Measurements from ENCODE around the gene IL6R. TPM values are rescaled to one million over a fixed set of nuclear protein-coding genes. Genes with fewer than 3 reads are reported as not detected.

IL6R gene
- total RNA-seq, 2 donors from 2014 or later: 31.7 to 38.2 TPM

GRCh38 chr1:154398678-154399077, 6.5 kb upstream of the IL6R start:
- Histone ChIP-seq H3K36me3 (no peaks in the 10 kb centered on the region), H3K9ac (ENCODE audit: low read depth in 2 of 2, low read length in 2 of 2) (no peak overlapping the region), H3K9me3 (no peaks in the 10 kb centered on the region), H3K4me3 (no peak overlapping the region), H3K4me1 (no peaks in the 10 kb centered on the region), H3K27me3 (no peaks in the 10 kb centered on the region), H3K27ac (no peak overlapping the region)
- TF ChIP-seq CTCF (IDR thresholded peaks at IDR 0.05): no peak
- intact Hi-C loops (cut with DNase I): no loop called here
- no peak for DNase-seq

GRCh38 chr1:154400381-154400801, 4.8 kb upstream of the IL6R start:
- no peak overlapping the region for H3K9ac ChIP-seq (ENCODE audit: low read depth in 2 of 2, low read length in 2 of 2)
- no peak for TF ChIP-seq CTCF (IDR thresholded peaks at IDR 0.05)
- H3K4me1 ChIP-seq: no peaks in the 10 kb centered on the region
- H3K36me3 ChIP-seq: no peaks in the 10 kb centered on the region
- no peaks in the 10 kb centered on the region for H3K9me3 ChIP-seq
- intact Hi-C loops (cut with DNase I): no loop called here
- H3K27me3 ChIP-seq: no peaks in the 10 kb centered on the region
- no peak overlapping the region for H3K4me3 ChIP-seq
- no peak for DNase-seq
- no peak overlapping the region for H3K27ac ChIP-seq

GRCh38 chr1:154402409-154402921, 2.7 kb upstream of the IL6R start:
- intact Hi-C loops (cut with DNase I): no loop called here
- no peaks in the 10 kb centered on the region for H3K36me3 ChIP-seq

GRCh38 chr1:154403261-154403943, 1.7 kb upstream of the IL6R start:
- H3K4me1 ChIP-seq: peaks cover 11% of the 10 kb centered on the region
- H3K27ac ChIP-seq: peak overlapping the region; percentile 92
- H3K27me3 ChIP-seq: no peaks in the 10 kb centered on the region

More at GRCh38 chr1:154402409-154402921, 2.7 kb upstream of the IL6R start:
- Histone ChIP-seq H3K27ac (no peak overlapping the region), H3K9me3 (no peaks in the 10 kb centered on the region), H3K9ac (ENCODE audit: low read depth in 2 of 2, low read length in 2 of 2) (no peak overlapping the region), H3K4me3 (no peak overlapping the region), H3K4me1 (peaks cover 8% of the 10 kb centered on the region), H3K27me3 (no peaks in the 10 kb centered on the region)
- TF ChIP-seq CTCF (IDR thresholded peaks at IDR 0.05): no peak
- no peak for DNase-seq

GRCh38 chr1:154403983-154404382, 1.2 kb upstream of the IL6R start:
- intact Hi-C loops (cut with DNase I): no loop called here
- H3K4me3 ChIP-seq: no peak overlapping the region
- no peaks in the 10 kb centered on the region for H3K36me3 ChIP-seq
- DNase-seq: no peak
- H3K9ac ChIP-seq (ENCODE audit: low read depth in 2 of 2, low read length in 2 of 2): no peak overlapping the region
- peak overlapping the region; percentile 92 for H3K27ac ChIP-seq
- H3K4me1 ChIP-seq: peaks cover 11% of the 10 kb centered on the region
- no peaks in the 10 kb centered on the region for H3K27me3 ChIP-seq
- H3K9me3 ChIP-seq: no peaks in the 10 kb centered on the region
- no peak for TF ChIP-seq CTCF (IDR thresholded peaks at IDR 0.05)

More at GRCh38 chr1:154403261-154403943, 1.7 kb upstream of the IL6R start:
- H3K9me3 ChIP-seq: no peaks in the 10 kb centered on the region
- intact Hi-C loops (cut with DNase I): no loop called here
- H3K4me3 ChIP-seq: no peak overlapping the region
- TF ChIP-seq CTCF (IDR thresholded peaks at IDR 0.05): no peak
- DNase-seq: no peak
- no peaks in the 10 kb centered on the region for H3K36me3 ChIP-seq
- H3K9ac ChIP-seq (ENCODE audit: low read depth in 2 of 2, low read length in 2 of 2): no peak overlapping the region
